IPS DF 6.9 (cell line): ENCODE data around the gene CEP170B.

Experiments
- DNase-seq: peaks from one replicate; pipeline ENCODE4 v3.0.0-alpha.2; 2013; ENCODE audit warnings: low read depth, low spot score
- H3K27ac ChIP-seq: one replicate; pipeline ENCODE4 v1.5.1; 2013; ENCODE audit warnings: low read length, control low read depth
- H3K27me3 ChIP-seq: 2 replicates; pipeline ENCODE4 v1.6.1; 2013; ENCODE audit warnings: mild to moderate bottlenecking, low read length; ENCODE audit not compliant: control insufficient read depth, insufficient read depth
- H3K36me3 ChIP-seq: 2 replicates; pipeline ENCODE4 v1.6.1; 2013; ENCODE audit warnings: low read length; ENCODE audit not compliant: control insufficient read depth, insufficient read depth
- H3K4me1 ChIP-seq: 2 replicates; pipeline ENCODE4 v1.6.1; 2013; ENCODE audit warnings: low read length; ENCODE audit not compliant: control insufficient read depth, insufficient read depth
- H3K4me3 ChIP-seq: 2 replicates; pipeline ENCODE4 v1.5.1; 2013; ENCODE audit warnings: mild to moderate bottlenecking, low read length
- H3K9me3 ChIP-seq: 2 replicates; pipeline ENCODE4 v1.6.1; 2013; ENCODE audit warnings: low read length, inconsistent platforms; ENCODE audit not compliant: control insufficient read depth, insufficient read depth
- WGBS: extraction: QIAGEN DNeasy Blood & Tissue Kit; methylation state at CpG from one replicate; pipeline ENCODE4 v1.1.7; 2013; ENCODE audit warnings: mixed read lengths, missing lambda C conversion rate; ENCODE audit not compliant: insufficient read length, insufficient coverage; 5-methylcytosine and 5-hydroxymethylcytosine counted together

The CEP170B gene

GRCh38 chr14:104874110-104874531 lies 9.1 kb downstream of the CEP170B start:
- H3K9me3 ChIP-seq = no peaks in the 10 kb centered on the region
- H3K27me3 ChIP-seq = no peaks in the 10 kb centered on the region
- peaks cover 5% of the 10 kb centered on the region; the same call in 1 of the 2 replicates for H3K36me3 ChIP-seq
- H3K4me1 ChIP-seq = peaks cover 10% of the 10 kb centered on the region
- DNase-seq = no peak
- no peak overlapping the region for H3K27ac ChIP-seq
- no CpG with 5 or more reads among the region's 8 CpGs for WGBS
- H3K4me3 ChIP-seq = no peak overlapping the region

- Histone ChIP-seq H3K9me3 (no peaks in the 10 kb centered on the region), H3K4me3 (no peak overlapping the region), H3K4me1 (peaks cover 10% of the 10 kb centered on the region), H3K36me3 (peaks cover 5% of the 10 kb centered on the region; the same call in 1 of the 2 replicates), H3K27me3 (no peaks in the 10 kb centered on the region), H3K27ac (no peak overlapping the region)
- DNase-seq = no peak
- no CpG with 5 or more reads among the region's 16 CpGs for WGBS
These were observed 9.7 kb downstream of the CEP170B start for GRCh38 chr14:104874571-104875411.

GRCh38 chr14:104875412-104875751 lies 10.3 kb downstream of the CEP170B start:
- peaks cover 6% of the 10 kb centered on the region for H3K36me3 ChIP-seq
- no peak overlapping the region for H3K27ac ChIP-seq
- no peak for DNase-seq
- no peak overlapping the region for H3K4me3 ChIP-seq
- H3K4me1 ChIP-seq = peaks cover 10% of the 10 kb centered on the region
- no peaks in the 10 kb centered on the region for H3K27me3 ChIP-seq
- no peaks in the 10 kb centered on the region for H3K9me3 ChIP-seq
- no CpG with 5 or more reads among the region's 13 CpGs for WGBS

- H3K36me3 ChIP-seq = peaks cover 10% of the 10 kb centered on the region
- H3K27ac ChIP-seq = no peak overlapping the region
- DNase-seq = no peak
- H3K4me3 ChIP-seq = no peak overlapping the region
- H3K9me3 ChIP-seq = no peaks in the 10 kb centered on the region
- H3K27me3 ChIP-seq = no peaks in the 10 kb centered on the region
- WGBS = no CpG with 5 or more reads among the region's 8 CpGs
- peaks cover 10% of the 10 kb centered on the region for H3K4me1 ChIP-seq
These were observed 10.7 kb downstream of the CEP170B start for GRCh38 chr14:104875811-104876210.

GRCh38 chr14:104876251-104876699 lies 11.2 kb downstream of the CEP170B start:
- Histone ChIP-seq H3K27ac (no peak overlapping the region), H3K36me3 (peaks cover 10% of the 10 kb centered on the region), H3K27me3 (no peaks in the 10 kb centered on the region), H3K9me3 (no peaks in the 10 kb centered on the region), H3K4me3 (no peak overlapping the region), H3K4me1 (peaks cover 10% of the 10 kb centered on the region)
- WGBS = no CpG with 5 or more reads among the region's 8 CpGs
- DNase-seq = no peak

- H3K36me3 ChIP-seq = peaks cover 10% of the 10 kb centered on the region
- no peak for DNase-seq
- no peak overlapping the region for H3K4me3 ChIP-seq
- H3K27me3 ChIP-seq = no peaks in the 10 kb centered on the region
- H3K4me1 ChIP-seq = peaks cover 11% of the 10 kb centered on the region
- no peaks in the 10 kb centered on the region for H3K9me3 ChIP-seq
- WGBS = no CpG with 5 or more reads among the region's 14 CpGs
- no peak overlapping the region for H3K27ac ChIP-seq
These were observed 12.2 kb downstream of the CEP170B start for GRCh38 chr14:104877066-104877805.

GRCh38 chr14:104877806-104878550 lies 12.9 kb downstream of the CEP170B start:
- DNase-seq = no peak
- WGBS = no CpG with 5 or more reads among the region's 30 CpGs
- Histone ChIP-seq H3K27me3 (no peaks in the 10 kb centered on the region), H3K4me3 (no peak overlapping the region), H3K27ac (no peak overlapping the region), H3K36me3 (peaks cover 11% of the 10 kb centered on the region), H3K9me3 (no peaks in the 10 kb centered on the region), H3K4me1 (peaks cover 9% of the 10 kb centered on the region)

- H3K27ac ChIP-seq = no peak overlapping the region
- no peak for DNase-seq
- no peak overlapping the region for H3K4me3 ChIP-seq
- no CpG with 5 or more reads among the region's 14 CpGs for WGBS
- peaks cover 6% of the 10 kb centered on the region for H3K4me1 ChIP-seq
- H3K27me3 ChIP-seq = no peaks in the 10 kb centered on the region
- H3K36me3 ChIP-seq = peaks cover 15% of the 10 kb centered on the region
- no peaks in the 10 kb centered on the region for H3K9me3 ChIP-seq
These were observed 13.5 kb downstream of the CEP170B start for GRCh38 chr14:104878582-104878981.

- DNase-seq = no peak
- no peak overlapping the region for H3K27ac ChIP-seq
- H3K4me1 ChIP-seq = peaks cover 6% of the 10 kb centered on the region
- H3K9me3 ChIP-seq = no peaks in the 10 kb centered on the region
- no peaks in the 10 kb centered on the region for H3K27me3 ChIP-seq
- H3K36me3 ChIP-seq = peaks cover 15% of the 10 kb centered on the region
- WGBS = no CpG with 5 or more reads among the region's 29 CpGs
- no peak overlapping the region for H3K4me3 ChIP-seq
These were observed 14.3 kb downstream of the CEP170B start for GRCh38 chr14:104879201-104879982.
